GM23248 (cell line): ENCODE results near the gene NEMP2.

Experiments
- EZH2 ChIP-seq: fragments of 200-600 bp; sonication (generic); IDR thresholded peaks from 2 replicates; pipeline ENCODE4 v1.6.1; 2018; ENCODE audit warnings: antibody characterized with exemption, mild to moderate bottlenecking; ENCODE audit not compliant: insufficient read depth, poor library complexity, severe bottlenecking
- EZH2phosphoT487 ChIP-seq: fragments of 200-600 bp; sonication (generic); IDR thresholded peaks from 2 replicates; pipeline ENCODE4 v1.6.1; 2018; ENCODE audit warnings: antibody characterized with exemption, moderate library complexity, mild to moderate bottlenecking, low read depth; ENCODE audit not compliant: insufficient read depth

DNA sequence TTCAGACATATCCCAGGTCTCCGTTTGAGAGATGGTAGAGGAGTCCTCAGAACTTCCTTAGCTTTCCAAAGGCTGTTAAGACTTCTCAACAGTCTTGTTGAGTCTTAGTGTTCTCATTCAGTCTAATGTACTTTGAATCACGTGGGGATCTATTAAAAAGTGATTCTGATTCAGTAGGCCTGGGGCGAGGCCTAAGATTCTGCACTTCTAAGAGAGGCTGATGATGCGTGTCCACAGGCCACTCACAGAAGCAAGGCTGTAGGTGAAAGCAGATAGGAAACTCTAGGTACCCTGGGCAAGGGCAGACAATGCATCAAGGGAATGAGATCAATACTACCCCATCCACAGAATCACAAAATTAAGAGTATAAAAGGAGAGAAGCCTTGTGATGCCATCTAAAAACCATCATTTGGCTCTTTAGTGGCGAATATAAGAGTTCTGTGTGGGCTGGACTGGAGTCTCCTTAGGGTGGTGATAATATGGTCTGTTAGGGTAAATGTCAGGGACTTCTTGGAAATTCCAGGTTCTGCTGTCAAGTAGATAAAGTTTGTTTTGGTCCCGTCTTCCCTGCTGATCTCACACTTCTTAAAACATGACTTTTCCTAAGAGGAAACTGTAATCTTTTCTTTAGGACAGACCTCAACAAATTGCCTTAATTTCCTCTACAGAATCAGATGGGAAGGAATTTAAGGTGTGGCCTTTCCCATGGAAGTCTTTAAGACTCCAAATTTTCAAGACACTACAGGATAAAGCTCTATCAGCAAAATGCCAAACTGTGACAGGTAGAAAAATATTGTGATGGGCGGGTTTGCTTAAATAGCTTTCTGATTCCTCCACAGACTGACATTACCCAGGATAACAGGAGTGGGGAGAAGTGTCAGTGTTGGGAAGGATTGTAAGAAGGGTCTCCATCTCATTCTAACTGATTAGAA lies 45.7 kb upstream of the NEMP2 start:
- TF ChIP-seq EZH2 (no peak), EZH2phosphoT487 (no peak)
